Peyer's patch (tissue), 4 donors: Measurements from ENCODE around the gene DNM3.

ENCODE experiments used
- CTCF ChIP-seq, 6 experiments: fragments of 450-650 bp in 4 of 6; fragments of 200-600 bp in 2 of 6; sonication (generic) in 1 of 6; IDR thresholded peaks; one replicate each; pipeline ENCODE4 v1.5.1; 2017 to 2019; ENCODE audit warnings: antibody characterized with exemption in 6 of 6, mild to moderate bottlenecking in 3 of 6, moderate library complexity in 1 of 6
- POLR2A ChIP-seq, 2 donors: fragments of 450-650 bp; IDR thresholded peaks; one replicate each; pipeline ENCODE4 v1.5.1; 2017; ENCODE audit warnings: antibody characterized with exemption in 2 of 2, mild to moderate bottlenecking in 2 of 2, moderate library complexity in 2 of 2

GRCh38 chr1:171911506-171911905 lies 70.2 kb downstream of the DNM3 start:
- TF ChIP-seq POLR2A (IDR thresholded peaks at IDR 0.05): no peak
- TF ChIP-seq CTCF (IDR thresholded peaks at IDR 0.05): no peak
